Measurements from ENCODE around the gene IRX2.

IRX2 gene

DNA sequence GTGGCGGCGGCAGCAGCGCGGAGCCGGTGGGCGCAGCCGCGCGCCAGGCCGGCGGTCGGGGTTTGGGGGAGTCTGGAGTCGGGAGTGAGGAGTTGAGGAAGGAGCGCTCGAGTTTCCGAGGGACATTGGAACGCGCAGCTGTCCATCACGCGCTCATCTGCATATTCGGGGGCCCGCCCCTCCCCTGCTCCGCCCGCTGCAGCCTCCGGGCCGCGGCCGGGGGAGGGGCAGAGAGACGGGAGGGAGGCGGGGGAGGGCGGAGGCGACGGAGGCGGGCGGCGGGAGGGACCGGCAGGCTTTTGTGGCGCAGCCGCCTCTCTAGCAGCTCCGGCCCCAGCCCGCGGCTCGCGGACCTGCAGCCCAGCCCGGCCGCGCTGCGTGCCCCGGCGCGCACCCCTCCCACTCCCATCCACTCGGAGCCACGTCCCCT, at the start of gene IRX2:
Gene IRX2 (minus strand): TSS at position 86 of the 430 bp plus-strand sequence. CDS start 264 bp downstream, outside the sequence.
- peak; percentile 79 for DNase-seq (ENCODE audit: low read depth, low spot score)

GRCh38 chr5:2800035-2800434, 48.6 kb upstream of the IRX2 start:
- no peak for DNase-seq (ENCODE audit: low read depth, low spot score)

- no peak for DNase-seq (ENCODE audit: low read depth, low spot score)
Measured at GRCh38 chr5:2797981-2798380, 46.5 kb upstream of the IRX2 start.

GRCh38 chr5:2797160-2797559, 45.7 kb upstream of the IRX2 start:
- DNase-seq (ENCODE audit: low read depth, low spot score): no peak

- no peak for DNase-seq (ENCODE audit: low read depth, low spot score)
Measured at GRCh38 chr5:2783223-2783622, 31.7 kb upstream of the IRX2 start.

GRCh38 chr5:2782658-2783057, 31.2 kb upstream of the IRX2 start:
- DNase-seq (ENCODE audit: low read depth, low spot score): no peak

DNA sequence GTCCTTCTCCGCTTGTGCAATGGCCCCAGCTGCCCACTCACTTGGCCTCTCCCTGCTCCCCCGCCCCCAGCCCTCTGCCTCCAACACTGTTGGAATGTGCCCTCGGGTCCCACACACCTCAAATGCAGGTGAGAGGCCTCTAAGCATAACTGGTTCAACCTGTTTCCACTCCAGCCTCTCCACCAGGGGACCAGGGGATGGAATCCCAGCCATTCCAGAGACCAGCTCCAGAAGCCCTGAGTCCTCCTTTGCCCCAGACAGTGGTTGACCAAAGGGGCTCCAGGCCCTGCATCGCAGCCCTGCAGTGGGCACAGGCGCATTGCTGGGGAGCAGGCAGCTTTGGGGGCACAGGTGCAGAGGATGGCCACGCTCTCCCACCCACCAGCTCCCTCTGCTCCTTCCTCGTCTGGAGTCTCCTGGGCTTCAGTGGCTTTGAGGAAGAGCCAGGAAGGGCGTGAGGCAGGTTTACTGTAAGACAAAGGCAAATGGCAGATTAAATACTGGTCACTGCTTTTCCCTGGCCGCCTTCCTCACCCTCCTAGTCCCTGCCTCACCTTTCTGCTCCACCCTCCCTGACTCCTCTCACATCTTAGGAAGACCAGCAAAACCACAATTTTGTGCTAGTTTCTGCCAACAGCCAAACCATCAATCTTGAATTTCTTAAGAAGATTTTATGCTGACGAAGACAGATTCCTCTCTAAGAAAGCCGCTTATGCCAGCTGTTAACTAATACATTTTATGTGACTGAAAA, 29.1 kb upstream of the IRX2 start:
- DNase-seq (ENCODE audit: low read depth, low spot score): no peak

DNA sequence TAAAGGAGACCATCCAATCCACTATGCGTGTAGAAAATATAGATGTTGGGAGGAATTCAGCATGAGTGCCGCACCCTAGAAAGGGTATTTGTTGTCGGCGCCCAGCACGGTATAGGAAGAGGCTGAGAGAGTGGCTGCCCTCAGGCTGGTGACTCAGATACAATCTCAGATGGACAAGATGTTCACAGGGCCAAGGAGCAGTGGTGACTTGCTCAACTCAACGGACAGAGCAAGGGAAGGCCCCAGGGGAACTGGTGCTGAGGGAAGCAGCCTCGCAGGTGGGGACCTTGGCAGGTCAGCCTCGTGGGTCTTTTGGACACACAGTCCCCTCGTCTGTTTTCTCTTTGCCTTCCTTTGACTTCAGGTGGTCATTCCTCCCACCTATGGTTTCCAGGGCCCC, 28.0 kb upstream of the IRX2 start:
- no peak for DNase-seq (ENCODE audit: low read depth, low spot score)

DNA sequence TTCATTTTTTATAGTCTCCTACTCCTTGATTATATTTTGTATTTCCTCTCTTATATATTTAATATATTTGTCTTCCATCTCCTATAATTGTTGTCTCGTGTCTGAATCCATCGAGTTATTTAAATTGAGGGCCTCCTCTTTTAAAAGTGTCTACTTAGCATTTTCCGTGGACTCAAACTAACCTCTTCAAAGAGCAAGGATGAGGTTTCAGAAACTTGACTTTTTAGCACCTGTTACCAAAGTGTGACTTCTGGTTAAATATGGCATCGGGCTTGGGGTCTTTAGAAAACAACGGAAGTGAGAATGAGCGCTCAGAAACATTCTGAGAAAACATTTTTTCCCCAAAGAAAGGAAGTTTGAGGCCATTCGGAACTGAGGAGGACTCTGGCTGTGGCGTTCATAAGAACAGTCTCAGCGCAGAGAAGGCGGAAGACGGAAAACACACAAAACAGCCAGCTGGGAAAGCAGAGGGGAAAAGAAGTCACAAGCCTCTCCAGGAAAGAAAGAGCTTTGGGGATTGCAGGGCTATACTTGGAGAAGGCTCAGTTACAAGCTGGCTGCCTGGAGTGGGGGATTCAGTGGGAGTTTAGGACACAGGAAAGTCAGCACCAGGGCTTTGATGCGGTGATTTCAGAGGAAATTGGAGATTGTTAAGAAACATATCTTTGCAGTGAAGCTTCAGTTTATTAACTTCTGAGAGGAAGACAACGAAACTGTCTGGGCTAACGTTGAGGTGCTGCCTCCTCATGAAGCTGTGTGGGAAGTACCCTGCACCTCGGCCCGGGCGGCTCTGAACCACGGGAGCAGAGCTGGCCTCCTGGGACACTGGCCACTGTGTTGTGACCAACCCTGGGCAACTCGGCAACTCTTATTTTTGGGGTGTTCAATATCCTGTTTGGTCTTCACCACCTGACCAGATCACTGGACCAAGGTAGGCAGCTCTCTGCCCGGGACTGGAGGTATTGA, 25.1 kb upstream of the IRX2 start:
- no peak for DNase-seq (ENCODE audit: low read depth, low spot score)

DNA sequence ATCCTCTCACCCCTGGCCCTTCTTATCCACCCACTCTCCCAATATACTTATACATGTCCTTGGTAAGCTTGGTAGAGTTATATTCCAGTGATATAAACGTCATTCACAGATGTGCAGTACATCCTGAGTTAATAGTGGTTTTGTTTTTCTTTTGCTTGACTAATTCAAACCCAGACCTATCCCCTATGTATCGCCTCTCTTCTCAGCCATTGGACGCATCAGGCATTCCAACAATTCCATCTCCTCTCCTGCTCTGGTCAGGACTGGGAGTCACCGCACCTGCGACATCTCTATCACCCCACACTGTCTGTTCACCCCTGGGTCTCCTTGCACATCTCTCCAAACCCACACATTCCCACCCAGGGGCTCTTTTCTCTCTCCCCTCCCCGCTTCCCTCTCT, 21.9 kb upstream of the IRX2 start:
- DNase-seq (ENCODE audit: low read depth, low spot score): no peak

DNA sequence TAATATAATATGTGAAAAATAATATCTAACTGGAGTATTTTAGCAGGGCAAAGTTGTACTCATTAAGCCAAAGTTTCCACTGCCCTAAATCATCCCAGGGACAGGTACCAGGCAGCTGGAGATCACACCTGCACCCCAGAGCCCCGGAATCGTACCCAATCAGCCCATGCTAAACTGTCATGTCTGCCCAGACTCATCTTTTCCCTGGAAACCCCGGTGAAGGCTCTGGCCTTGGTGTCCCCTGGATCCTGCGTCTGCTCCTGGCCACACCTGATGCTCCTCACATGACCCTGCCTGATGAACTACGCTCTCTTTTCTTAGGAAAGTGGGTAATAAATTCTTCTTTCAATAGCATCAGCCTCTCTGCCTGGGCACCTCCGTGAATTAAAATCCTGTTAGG, 15.6 kb upstream of the IRX2 start:
- DNase-seq (ENCODE audit: low read depth, low spot score): no peak

DNA sequence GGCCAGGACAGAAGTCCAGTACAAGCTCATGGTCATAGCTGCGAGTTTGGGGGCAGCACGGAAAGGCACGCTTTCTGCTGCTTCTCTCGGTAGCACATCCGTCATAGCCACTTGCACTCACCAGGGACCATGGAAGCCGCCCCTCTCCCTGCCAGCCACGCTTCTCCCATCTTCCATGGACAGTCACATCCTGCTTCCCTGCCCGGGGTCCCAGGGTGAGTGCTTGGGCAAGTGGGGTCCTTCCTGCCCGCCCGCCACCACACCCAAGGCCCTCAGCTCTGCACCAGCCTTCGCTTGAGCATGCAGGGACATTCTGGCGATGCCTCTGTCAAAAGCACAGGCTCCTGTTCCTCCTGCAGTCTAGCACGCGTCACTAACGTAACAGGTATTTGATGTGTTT, 13.1 kb upstream of the IRX2 start:
- no peak for DNase-seq (ENCODE audit: low read depth, low spot score)

DNA sequence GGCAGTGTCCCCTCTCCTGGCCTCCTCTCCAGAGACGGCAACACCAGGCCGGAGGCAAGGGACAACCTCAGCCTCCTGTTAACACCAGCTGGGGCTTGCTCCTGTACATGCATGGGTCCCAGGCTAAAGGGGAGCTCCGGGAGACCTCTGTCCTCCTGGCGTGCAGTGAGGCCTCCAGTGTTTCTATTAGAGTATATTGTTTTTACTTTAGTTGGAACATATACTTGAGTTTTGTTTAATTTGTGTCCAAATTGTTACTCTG, 12.0 kb upstream of the IRX2 start:
- no peak for DNase-seq (ENCODE audit: low read depth, low spot score)

- DNase-seq (ENCODE audit: low read depth, low spot score): no peak
Measured at GRCh38 chr5:2762744-2763532, 11.5 kb upstream of the IRX2 start.

- DNase-seq (ENCODE audit: low read depth, low spot score): no peak
Measured at GRCh38 chr5:2761921-2762488, 10.5 kb upstream of the IRX2 start.

DNA sequence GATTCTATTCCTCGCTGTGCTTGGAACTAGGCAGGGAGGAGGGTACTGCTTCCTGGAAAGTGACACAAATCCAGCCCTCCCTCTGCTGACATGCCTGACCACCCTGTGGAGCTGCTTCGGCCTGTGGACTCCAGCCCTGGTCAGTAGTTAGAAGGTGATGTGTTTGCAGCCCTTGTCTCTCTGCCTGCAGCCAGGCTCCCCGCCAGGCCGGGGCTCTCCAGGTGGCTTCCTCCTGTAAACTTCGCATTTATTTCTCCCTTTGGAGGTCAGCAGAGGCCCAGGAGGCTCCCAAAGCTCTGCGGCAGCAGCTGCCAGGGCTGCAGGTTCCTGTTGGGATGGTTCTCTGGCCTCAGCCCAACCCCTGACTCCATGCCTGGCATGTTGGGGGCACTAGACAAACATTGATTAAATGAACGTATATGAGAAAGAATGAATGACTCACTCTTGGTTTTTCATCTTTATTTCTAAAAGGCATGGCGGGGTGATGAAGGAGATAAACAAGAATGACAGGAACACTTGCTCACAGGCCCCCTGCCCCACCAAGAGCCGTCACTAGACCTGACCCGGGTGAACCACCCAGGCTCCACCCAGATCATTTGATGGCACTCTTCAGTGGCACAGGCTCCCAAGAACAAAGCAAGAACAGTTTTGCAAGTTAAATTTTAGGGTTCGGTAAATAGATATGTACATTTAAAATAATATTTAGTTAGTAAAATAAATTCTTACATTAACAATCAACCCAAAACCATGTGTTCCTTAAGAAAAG, 8.4 kb upstream of the IRX2 start:
- DNase-seq (ENCODE audit: low read depth, low spot score): no peak

GRCh38 chr5:2759091-2759490, 7.6 kb upstream of the IRX2 start:
- no peak for DNase-seq (ENCODE audit: low read depth, low spot score)

DNA sequence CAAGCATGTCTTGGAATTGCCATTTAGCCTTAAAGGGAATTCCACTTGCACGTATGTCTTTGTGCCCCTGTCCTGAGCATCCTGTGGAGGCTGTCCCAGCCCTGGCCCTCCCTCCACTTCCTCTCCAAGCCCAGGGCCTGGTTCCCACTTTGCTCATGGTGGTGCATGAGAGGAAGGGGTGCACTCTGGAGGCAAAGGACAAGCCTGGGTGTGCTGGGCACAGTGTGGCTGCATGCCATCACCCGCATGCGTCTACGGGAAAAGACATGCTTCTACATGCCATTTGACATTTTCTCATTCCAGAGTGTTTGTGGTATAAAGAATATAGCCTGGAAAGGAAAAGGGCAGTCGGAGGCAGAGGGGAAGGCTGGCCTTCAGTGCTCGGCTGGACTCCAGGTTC, 7.2 kb upstream of the IRX2 start:
- no peak for DNase-seq (ENCODE audit: low read depth, low spot score)

- no peak for DNase-seq (ENCODE audit: low read depth, low spot score)
Measured at GRCh38 chr5:2757563-2758351, 6.3 kb upstream of the IRX2 start.

Data from astrocyte of the hippocampus (primary cell).